H1 (cell line): ENCODE measurements around the gene TMBIM1. TPM values are rescaled to one million over a fixed set of nuclear protein-coding genes. Genes with fewer than 3 reads are reported as not detected.

Experiments
- CTCF ChIA-PET: fragments of 300-600 bp; sonication (Branson Sonifier 250); formaldehyde crosslinking; loops from one replicate; lab custom pipeline; 2021; ENCODE audit not compliant: partially characterized antibody; lab: Charles Lee
- POLR2A ChIA-PET: fragments of 300-600 bp; sonication (Branson Sonifier 250); formaldehyde crosslinking; loops from one replicate; lab custom pipeline; 2021; ENCODE audit warnings: inconsistent platforms; ENCODE audit not compliant: partially characterized antibody; lab: Charles Lee
- DNase-seq, 2 experiments: peaks; one replicate each; pipeline versions ENCODE4 v3.0.0 to v3.0.0-alpha.2; 2010 to 2022; ENCODE audit warnings: low spot score in 2 of 2, low read depth in 1 of 2, mixed read lengths in 1 of 2
- FAIRE-seq: peaks from 2 replicates; lab custom pipeline; 2011; peaks lifted over from hg19 to GRCh38; lab: Jason Lieb, UNC
- H2AFZ ChIP-seq: 2 replicates; pipeline ENCODE4 v1.8.1; 2012; ENCODE audit warnings: low read length, inconsistent platforms
- H2AK5ac ChIP-seq: 2 replicates; pipeline ENCODE4 v1.6.1; 2013; ENCODE audit warnings: low read depth, low read length
- H2BK120ac ChIP-seq: replicated peaks from 2 replicates; pipeline ENCODE3; 2013; ENCODE audit warnings: low read depth, low read length, inconsistent platforms
- H2BK12ac ChIP-seq: 2 replicates; pipeline ENCODE4 v1.6.1; 2013; ENCODE audit warnings: low read depth, low read length
- H2BK15ac ChIP-seq: 2 replicates; pipeline ENCODE4 v1.6.1; 2013; ENCODE audit warnings: low read length
- H2BK20ac ChIP-seq: 2 replicates; pipeline ENCODE4 v1.6.1; 2013; ENCODE audit warnings: low read length
- H2BK5ac ChIP-seq: 2 replicates; pipeline ENCODE4 v1.6.1; 2013; ENCODE audit warnings: low read depth, low read length
- H3K14ac ChIP-seq: 2 replicates; pipeline ENCODE4 v1.6.1; 2013; ENCODE audit warnings: inconsistent platforms; ENCODE audit not compliant: insufficient read length
- H3K18ac ChIP-seq: 2 replicates; pipeline ENCODE4 v1.6.1; 2013; ENCODE audit warnings: low read length; ENCODE audit errors: extremely low read depth
- H3K23ac ChIP-seq: 2 replicates; pipeline ENCODE4 v1.6.1; 2013; ENCODE audit warnings: inconsistent platforms; ENCODE audit not compliant: insufficient read length
- H3K23me2 ChIP-seq: 2 replicates; pipeline ENCODE4 v1.6.1; 2013; ENCODE audit warnings: low read depth, low read length
- H3K27ac ChIP-seq: 2 replicates; pipeline ENCODE4 v1.6.1; 2011; ENCODE audit warnings: low read depth, low read length, inconsistent platforms
- H3K27me3 ChIP-seq, 4 experiments: replicated peaks in 1 of 4; 1 replicate in 1 of 4; 2 replicates in 3 of 4; pipeline versions ENCODE4 v1.6.1 to v1.8.1; 2011 to 2013; ENCODE audit warnings: low read length in 3 of 4, mild to moderate bottlenecking in 3 of 4, inconsistent platforms in 2 of 4, mixed read lengths in 2 of 4, moderate library complexity in 1 of 4; ENCODE audit not compliant: control insufficient read depth in 3 of 4, insufficient read depth in 3 of 4; ENCODE audit errors: extremely low read depth in 1 of 4
- H3K36me3 ChIP-seq, 4 experiments: 2 replicates each; pipeline versions ENCODE4 v1.6.1 to v1.8.1; 2011 to 2013; ENCODE audit warnings: mild to moderate bottlenecking in 4 of 4, low read length in 3 of 4, moderate library complexity in 2 of 4, control low read depth in 1 of 4, inconsistent platforms in 1 of 4; ENCODE audit not compliant: insufficient read depth in 4 of 4, control insufficient read depth in 2 of 4
- H3K4ac ChIP-seq: replicated peaks from 2 replicates; pipeline ENCODE3; 2013; ENCODE audit warnings: low read length, low read depth, mixed read lengths, inconsistent platforms; ENCODE audit not compliant: insufficient read length
- H3K4me1 ChIP-seq, 4 experiments: replicated peaks in 1 of 4; 1 replicate in 1 of 4; 2 replicates in 3 of 4; pipeline versions ENCODE4 v1.6.1 to v1.8.1; 2011 to 2013; ENCODE audit warnings: low read length in 3 of 4, inconsistent platforms in 2 of 4, mixed read lengths in 1 of 4; ENCODE audit not compliant: insufficient read depth in 4 of 4, control insufficient read depth in 3 of 4
- H3K4me2 ChIP-seq, 2 experiments: 2 replicates each; pipeline versions ENCODE4 v1.6.1 to v1.8.1; 2011 to 2013; ENCODE audit warnings: low read depth in 2 of 2, low read length in 2 of 2, control low read depth in 1 of 2, inconsistent platforms in 1 of 2, mild to moderate bottlenecking in 1 of 2; ENCODE audit not compliant: insufficient read depth in 1 of 2
- H3K4me3 ChIP-seq, 4 experiments: fragments of 200-600, 300-600 bp in 1 of 4; sonication (generic), shearing (Covaris generic), sonication (Bioruptor Twin) in 1 of 4; 2 replicates each; pipeline versions ENCODE4 v1.5.1 to v1.8.1; 2011 to 2016; ENCODE audit warnings: low read length in 4 of 4, low read depth in 3 of 4, control low read depth in 2 of 4, inconsistent platforms in 2 of 4, mild to moderate bottlenecking in 2 of 4, mixed read lengths in 1 of 4, moderate library complexity in 1 of 4; ENCODE audit not compliant: insufficient read depth in 2 of 4; ENCODE audit errors: extremely low read depth in 1 of 4
- H3K56ac ChIP-seq: replicated peaks from 2 replicates; pipeline ENCODE3; 2013; ENCODE audit warnings: low read depth, mild to moderate bottlenecking, mixed read lengths, low read length, inconsistent platforms; ENCODE audit not compliant: insufficient read length
- H3K79me1 ChIP-seq: 2 replicates; pipeline ENCODE4 v1.6.1; 2013; ENCODE audit warnings: low read depth, low read length, control low read depth
- H3K79me2 ChIP-seq, 2 experiments: 2 replicates each; pipeline versions ENCODE4 v1.6.1 to v1.8.1; 2012 to 2013; ENCODE audit warnings: low read length in 2 of 2, mild to moderate bottlenecking in 2 of 2, inconsistent platforms in 1 of 2; ENCODE audit not compliant: insufficient read depth in 2 of 2, control insufficient read depth in 1 of 2
- H3K9ac ChIP-seq, 4 experiments: replicated peaks in 1 of 4; 1 replicate in 1 of 4; 2 replicates in 3 of 4; pipeline versions ENCODE4 v1.6.1 to v1.8.1; 2011 to 2013; ENCODE audit warnings: low read depth in 3 of 4, low read length in 3 of 4, control low read depth in 2 of 4, mild to moderate bottlenecking in 2 of 4, moderate library complexity in 2 of 4, inconsistent platforms in 1 of 4; ENCODE audit errors: extremely low read depth in 1 of 4
- H3K9me3 ChIP-seq, 2 experiments: 2 replicates each; pipeline versions ENCODE4 v1.6.1 to v1.8.1; 2012 to 2013; ENCODE audit warnings: mild to moderate bottlenecking in 2 of 2, moderate library complexity in 2 of 2, control low read depth in 1 of 2, inconsistent platforms in 1 of 2, low read depth in 1 of 2, low read length in 1 of 2, mixed read lengths in 1 of 2; ENCODE audit not compliant: insufficient read depth in 2 of 2
- H4K20me1 ChIP-seq, 2 experiments: replicated peaks in 1 of 2; 2 replicates each; pipeline versions ENCODE3 to v1.8.1; 2011 to 2013; ENCODE audit warnings: inconsistent platforms in 2 of 2, low read length in 2 of 2, mild to moderate bottlenecking in 1 of 2; ENCODE audit not compliant: insufficient read depth in 2 of 2, control insufficient read depth in 1 of 2
- H4K5ac ChIP-seq: 2 replicates; pipeline ENCODE4 v1.6.1; 2013; ENCODE audit warnings: low read length, low read depth, mixed read lengths, inconsistent platforms; ENCODE audit not compliant: insufficient read length
- H4K8ac ChIP-seq: 2 replicates; pipeline ENCODE4 v1.8.0; 2013; ENCODE audit warnings: mild to moderate bottlenecking, moderate library complexity, low read length, inconsistent platforms; ENCODE audit not compliant: insufficient read depth; ENCODE audit errors: extremely low read depth
- H4K91ac ChIP-seq: replicated peaks from 2 replicates; pipeline ENCODE3; 2013; ENCODE audit warnings: low read length, mixed read lengths, inconsistent platforms; ENCODE audit not compliant: insufficient read length
- RAD21 ChIP-seq, 2 experiments: IDR thresholded peaks in 1 of 2; conservative IDR thresholded peaks in 1 of 2; 2 replicates each; pipeline ENCODE4 v1.6.1; 2011; ENCODE audit warnings: low read depth in 2 of 2, low read length in 2 of 2, improper control_type of control experiment in 1 of 2, inconsistent platforms in 1 of 2, mild to moderate bottlenecking in 1 of 2, moderate library complexity in 1 of 2
- TBP ChIP-seq: IDR thresholded peaks from 2 replicates; pipeline ENCODE4 v1.6.1; 2011; ENCODE audit warnings: low read depth, low read length, improper control_type of control experiment
- WGBS, 2 experiments: shearing (Covaris generic) in 1 of 2; methylation state at CpG; one replicate each; pipeline versions ENCODE4 v1.1.6 to v1.1.7; 2013 to 2015; ENCODE audit warnings: low lambda C conversion rate in 2 of 2, mixed read lengths in 2 of 2, inconsistent platforms in 1 of 2, low coverage in 1 of 2, missing lambda C conversion rate in 1 of 2; ENCODE audit not compliant: insufficient replicate concordance in 2 of 2, insufficient coverage in 1 of 2, insufficient read length in 1 of 2; ENCODE audit errors: extremely low coverage in 1 of 2, missing lambda C conversion rate in 1 of 2; 5-methylcytosine and 5-hydroxymethylcytosine counted together
- polyA plus RNA-seq, 7 experiments: library from polyadenylated mRNA; depleted of rRNA in 3 of 7; stranded (reverse) in 5 of 7; unstranded in 2 of 7; fragments of >200 nt in 5 of 7; fragments of 200-250 nt in 2 of 7; gene quantifications; 1 replicate in 5 of 7; 2 replicates in 1 of 7; 4 replicates in 1 of 7; pipeline versions ENCODE4 v1.2.1 to v1.2.3, GENCODE V29; 2011 to 2013; ENCODE audit warnings: missing spikeins in 2 of 7, mixed read lengths in 2 of 7
- total RNA-seq: library from RNA; stranded (reverse); fragmentation: NEBNext Ultra II Directional; extraction: Animal tissue kit (Norgen Biotek cat#: 25700); gene quantifications from 2 replicates; pipeline ENCODE4 v1.2.1, GENCODE V29; 2021
- TF ChIP-seq, protein P1 (sequence below), 3 experiments: IDR thresholded peaks; 1 replicate in 2 of 3; 2 replicates in 1 of 3; pipeline versions ENCODE4 v1.5.1 to v1.6.1; 2011; ENCODE audit warnings: low read length in 3 of 3, mild to moderate bottlenecking in 3 of 3, inconsistent platforms in 2 of 3, low read depth in 1 of 3, moderate library complexity in 1 of 3; ENCODE audit not compliant: insufficient read depth in 1 of 3; ENCODE audit errors: control extremely low read depth in 1 of 3

The TMBIM1 gene
- total and polyA plus RNA-seq, 2 of the 8 experiments (the other 6 are each of a cell fraction or from before 2014, with no cell fraction given), result 22.1 to 36.8 TPM

GRCh38 chr2:218230882-218231281, 61.4 kb downstream of the TMBIM1 start:
- no peak for FAIRE-seq

More at GRCh38 chr2:218230882-218231281, 61.4 kb downstream of the TMBIM1 start:
- Histone ChIP-seq H3K9me3 (no peaks in the 10 kb centered on the region), H3K36me3 (peaks cover 23 to 81% (median 58%) of the 10 kb centered on the region in 4 experiments), H2AK5ac (no peak overlapping the region), H3K18ac (no peak overlapping the region), H2BK15ac (no peak overlapping the region), H2BK5ac (no peak overlapping the region), H3K4me2 (no peak overlapping the region), H3K27me3 (no peaks in the 10 kb centered on the region), H2BK120ac (no peak overlapping the region), H3K14ac (no peak overlapping the region), H4K5ac (no peak overlapping the region), H3K4ac (no peak overlapping the region), H2BK12ac (no peak overlapping the region), H2BK20ac (no peak overlapping the region), H3K4me1 (no peaks in the 10 kb centered on the region), H3K23ac (no peak overlapping the region), H3K79me2 (no peaks in the 10 kb centered on the region), H3K9ac (no peak overlapping the region), H4K20me1 (no peaks in the 10 kb centered on the region), H4K91ac (no peak overlapping the region), H2AFZ (no peak overlapping the region), H3K79me1 (no peaks in the 10 kb centered on the region), H3K56ac (no peak overlapping the region), H3K4me3 (no peak overlapping the region), H4K8ac (no peak overlapping the region), H3K23me2 (no peaks in the 10 kb centered on the region), H3K27ac (no peak overlapping the region)
- 94% methylated on average over 1 of the region's 1 CpG; no CpG with 5 or more reads in 1 of the 2 experiments for WGBS, 2 experiments
- ChIA-PET POLR2A (interaction anchor here (0.6 to 1.1 kb wide), 5 partner anchors 9 to 141 kb away, joined by 3 to 4 read pairs (median 4); no protein-coding TSS in a partner anchor), CTCF (interaction anchor here (0.7 to 3.1 kb wide), 11 partner anchors 10 to 445 kb away, joined by 3 to 25 read pairs (median 5); partner anchors contain the start of genes ARPC2 and GPBAR1)
- TF ChIP-seq RAD21 (IDR thresholded peaks at IDR 0.05 in 1 of 2, conservative IDR thresholded peaks at IDR 0.05 in 1 of 2; ENCODE audit: low read depth in 2 of 2, low read length in 2 of 2) (no peak), TBP (no peak)
- TF ChIP-seq, protein P1, sequence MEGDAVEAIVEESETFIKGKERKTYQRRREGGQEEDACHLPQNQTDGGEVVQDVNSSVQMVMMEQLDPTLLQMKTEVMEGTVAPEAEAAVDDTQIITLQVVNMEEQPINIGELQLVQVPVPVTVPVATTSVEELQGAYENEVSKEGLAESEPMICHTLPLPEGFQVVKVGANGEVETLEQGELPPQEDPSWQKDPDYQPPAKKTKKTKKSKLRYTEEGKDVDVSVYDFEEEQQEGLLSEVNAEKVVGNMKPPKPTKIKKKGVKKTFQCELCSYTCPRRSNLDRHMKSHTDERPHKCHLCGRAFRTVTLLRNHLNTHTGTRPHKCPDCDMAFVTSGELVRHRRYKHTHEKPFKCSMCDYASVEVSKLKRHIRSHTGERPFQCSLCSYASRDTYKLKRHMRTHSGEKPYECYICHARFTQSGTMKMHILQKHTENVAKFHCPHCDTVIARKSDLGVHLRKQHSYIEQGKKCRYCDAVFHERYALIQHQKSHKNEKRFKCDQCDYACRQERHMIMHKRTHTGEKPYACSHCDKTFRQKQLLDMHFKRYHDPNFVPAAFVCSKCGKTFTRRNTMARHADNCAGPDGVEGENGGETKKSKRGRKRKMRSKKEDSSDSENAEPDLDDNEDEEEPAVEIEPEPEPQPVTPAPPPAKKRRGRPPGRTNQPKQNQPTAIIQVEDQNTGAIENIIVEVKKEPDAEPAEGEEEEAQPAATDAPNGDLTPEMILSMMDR (IDR thresholded peaks at IDR 0.05; ENCODE audit: control extremely low read depth in 1 of 3, insufficient read depth in 1 of 3, low read depth in 1 of 3, low read length in 3 of 3), result peak in 1 of 3 experiments; percentile 17; a peak in 1 of 4 replicates
- DNase-seq, result no peak
